ENCODE measurements around the gene NCOA3. TPM values are rescaled to one million over a fixed set of nuclear protein-coding genes. Genes with fewer than 3 reads are reported as not detected.
"Not testable (repeated sequence)": the region's sequence is repeated elsewhere in the genome, so short reads cannot be mapped to it uniquely, and the experiment has no call there.

Gene NCOA3
- total RNA-seq, 1 donor from 2014 or later = 42.8 TPM

- Mint-ChIP-seq H3K4me3 (ENCODE audit: low read depth) (no peak overlapping the region), H3K27ac (no peak overlapping the region), H3K27me3 (no peaks in the 10 kb centered on the region), H3K36me3 (ENCODE audit: insufficient read depth) (peaks cover 6% of the 10 kb centered on the region), H3K9me3 (ENCODE audit: low read depth) (peaks cover 3% of the 10 kb centered on the region), H3K4me1 (ENCODE audit: low read depth) (peaks cover 6% of the 10 kb centered on the region)
- TF ChIP-seq, protein P1, sequence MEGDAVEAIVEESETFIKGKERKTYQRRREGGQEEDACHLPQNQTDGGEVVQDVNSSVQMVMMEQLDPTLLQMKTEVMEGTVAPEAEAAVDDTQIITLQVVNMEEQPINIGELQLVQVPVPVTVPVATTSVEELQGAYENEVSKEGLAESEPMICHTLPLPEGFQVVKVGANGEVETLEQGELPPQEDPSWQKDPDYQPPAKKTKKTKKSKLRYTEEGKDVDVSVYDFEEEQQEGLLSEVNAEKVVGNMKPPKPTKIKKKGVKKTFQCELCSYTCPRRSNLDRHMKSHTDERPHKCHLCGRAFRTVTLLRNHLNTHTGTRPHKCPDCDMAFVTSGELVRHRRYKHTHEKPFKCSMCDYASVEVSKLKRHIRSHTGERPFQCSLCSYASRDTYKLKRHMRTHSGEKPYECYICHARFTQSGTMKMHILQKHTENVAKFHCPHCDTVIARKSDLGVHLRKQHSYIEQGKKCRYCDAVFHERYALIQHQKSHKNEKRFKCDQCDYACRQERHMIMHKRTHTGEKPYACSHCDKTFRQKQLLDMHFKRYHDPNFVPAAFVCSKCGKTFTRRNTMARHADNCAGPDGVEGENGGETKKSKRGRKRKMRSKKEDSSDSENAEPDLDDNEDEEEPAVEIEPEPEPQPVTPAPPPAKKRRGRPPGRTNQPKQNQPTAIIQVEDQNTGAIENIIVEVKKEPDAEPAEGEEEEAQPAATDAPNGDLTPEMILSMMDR (IDR thresholded peaks at IDR 0.05; ENCODE audit: unreplicated experiment) = no peak
- DNase-seq (ENCODE audit: low spot score, unreplicated experiment) = no peak
These were observed 50.2 kb downstream of the NCOA3 start for GRCh38 chr20:47551841-47552240.

GRCh38 chr20:47552996-47553395, 51.3 kb downstream of the NCOA3 start:
- Mint-ChIP-seq H3K4me1 (ENCODE audit: low read depth) (peaks cover 6% of the 10 kb centered on the region), H3K27ac (no peak overlapping the region), H3K36me3 (ENCODE audit: insufficient read depth) (peaks cover 6% of the 10 kb centered on the region), H3K27me3 (no peaks in the 10 kb centered on the region), H3K9me3 (ENCODE audit: low read depth) (peaks cover 3% of the 10 kb centered on the region), H3K4me3 (ENCODE audit: low read depth) (no peak overlapping the region)
- TF ChIP-seq, protein P1 (IDR thresholded peaks at IDR 0.05; ENCODE audit: unreplicated experiment) = no peak
- no peak for DNase-seq (ENCODE audit: low spot score, unreplicated experiment)

- not testable (repeated sequence) for H3K4me3 Mint-ChIP-seq (ENCODE audit: low read depth); H3K36me3 Mint-ChIP-seq (ENCODE audit: insufficient read depth); H3K9me3 Mint-ChIP-seq (ENCODE audit: low read depth); DNase-seq (ENCODE audit: low spot score, unreplicated experiment); H3K27me3 Mint-ChIP-seq; H3K4me1 Mint-ChIP-seq (ENCODE audit: low read depth); H3K27ac Mint-ChIP-seq
These were observed 52.0 kb downstream of the NCOA3 start for GRCh38 chr20:47553594-47554235.

GRCh38 chr20:47554283-47554682, 52.6 kb downstream of the NCOA3 start:
- not testable (repeated sequence) for H3K9me3 Mint-ChIP-seq (ENCODE audit: low read depth)
- H3K4me1 Mint-ChIP-seq (ENCODE audit: low read depth) = peaks cover 13% of the 10 kb centered on the region

DNA sequence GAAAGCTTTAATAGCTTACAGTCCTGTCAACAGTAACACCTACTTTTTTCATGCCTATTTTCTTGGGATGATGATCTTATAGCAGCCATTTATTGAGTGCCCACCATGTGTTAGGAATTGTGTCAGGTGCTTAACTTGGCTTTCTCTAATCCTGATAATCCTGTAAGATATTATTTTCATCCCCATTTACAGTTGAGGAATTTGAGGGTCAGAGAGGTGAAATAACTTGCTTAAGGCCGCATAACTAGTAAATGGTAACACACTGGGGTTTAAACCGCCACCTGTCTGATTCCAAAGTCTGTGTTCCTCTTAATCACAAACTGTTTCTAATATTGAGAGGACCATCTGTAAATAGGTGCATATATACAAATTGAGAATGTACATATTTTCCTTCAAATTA, 55.5 kb downstream of the NCOA3 start:
- no peak for DNase-seq (ENCODE audit: low spot score, unreplicated experiment)
- Mint-ChIP-seq H3K4me1 (ENCODE audit: low read depth) (peaks cover 8% of the 10 kb centered on the region), H3K27me3 (no peaks in the 10 kb centered on the region), H3K36me3 (ENCODE audit: insufficient read depth) (peaks cover 6% of the 10 kb centered on the region), H3K27ac (no peak overlapping the region), H3K9me3 (ENCODE audit: low read depth) (peaks cover 3% of the 10 kb centered on the region), H3K4me3 (ENCODE audit: low read depth) (no peak overlapping the region)
- TF ChIP-seq, protein P1 (IDR thresholded peaks at IDR 0.05; ENCODE audit: unreplicated experiment) = no peak

More at GRCh38 chr20:47554283-47554682, 52.6 kb downstream of the NCOA3 start:
- not testable (repeated sequence) for H3K4me3 Mint-ChIP-seq (ENCODE audit: low read depth); DNase-seq (ENCODE audit: low spot score, unreplicated experiment); H3K27ac Mint-ChIP-seq; H3K27me3 Mint-ChIP-seq; H3K36me3 Mint-ChIP-seq (ENCODE audit: insufficient read depth)

- Mint-ChIP-seq H3K9me3 (ENCODE audit: low read depth) (peaks cover 3% of the 10 kb centered on the region), H3K4me1 (ENCODE audit: low read depth) (peaks cover 8% of the 10 kb centered on the region), H3K27ac (no peak overlapping the region), H3K27me3 (no peaks in the 10 kb centered on the region), H3K36me3 (ENCODE audit: insufficient read depth) (peaks cover 6% of the 10 kb centered on the region), H3K4me3 (ENCODE audit: low read depth) (no peak overlapping the region)
- TF ChIP-seq, protein P1 (IDR thresholded peaks at IDR 0.05; ENCODE audit: unreplicated experiment) = no peak
- DNase-seq (ENCODE audit: low spot score, unreplicated experiment) = no peak
These were observed 56.1 kb downstream of the NCOA3 start for GRCh38 chr20:47557791-47558190.
